Mesenchymal stem cell (in vitro differentiated cells and primary cell): ENCODE results near the gene ARID1B. TPM values are rescaled to one million over a fixed set of nuclear protein-coding genes. Genes with fewer than 3 reads are reported as not detected.
A peak's percentile ranks its signal among the peaks of the same experiment; 100 is the strongest.

Source experiments
- DNase-seq: peaks from one replicate; pipeline ENCODE4 v3.0.0-alpha.2; 2013
- H2AFZ ChIP-seq: one replicate; pipeline ENCODE4 v1.6.1; 2013; ENCODE audit warnings: low read depth, mild to moderate bottlenecking, control low read depth, inconsistent platforms, low read length, moderate library complexity
- H2AK5ac ChIP-seq: 2 replicates; pipeline ENCODE4 v1.6.1; 2013; ENCODE audit warnings: low read length, moderate library complexity, mild to moderate bottlenecking, inconsistent platforms; ENCODE audit not compliant: severe bottlenecking
- H2BK120ac ChIP-seq: one replicate; pipeline ENCODE4 v1.6.1; 2013; ENCODE audit warnings: low read depth, mild to moderate bottlenecking, inconsistent platforms, low read length, moderate library complexity
- H2BK12ac ChIP-seq, 2 experiments: one replicate each; pipeline ENCODE4 v1.6.1; 2013; ENCODE audit warnings: inconsistent platforms in 2 of 2, low read length in 2 of 2, mild to moderate bottlenecking in 2 of 2, moderate library complexity in 2 of 2, control low read depth in 1 of 2
- H2BK15ac ChIP-seq: one replicate; pipeline ENCODE4 v1.6.1; 2013; ENCODE audit warnings: mild to moderate bottlenecking, low read depth, inconsistent platforms; ENCODE audit not compliant: poor library complexity, severe bottlenecking
- H2BK5ac ChIP-seq: 2 replicates; pipeline ENCODE4 v1.6.1; 2013; ENCODE audit warnings: low read depth, mild to moderate bottlenecking, low read length, control low read depth, inconsistent platforms; ENCODE audit not compliant: poor library complexity, severe bottlenecking
- H3K14ac ChIP-seq, 2 experiments: one replicate each; pipeline ENCODE4 v1.6.1; 2013; ENCODE audit warnings: inconsistent platforms in 2 of 2, low read length in 2 of 2, control low read depth in 1 of 2, mild to moderate bottlenecking in 1 of 2, moderate library complexity in 1 of 2
- H3K18ac ChIP-seq, 2 experiments: one replicate each; pipeline ENCODE4 v1.6.1; 2013; ENCODE audit warnings: inconsistent platforms in 2 of 2, low read length in 2 of 2, control low read depth in 1 of 2, low read depth in 1 of 2, mild to moderate bottlenecking in 1 of 2
- H3K23ac ChIP-seq, 2 experiments: one replicate each; pipeline ENCODE4 v1.6.1; 2013; ENCODE audit warnings: inconsistent platforms in 2 of 2, low read length in 2 of 2, mild to moderate bottlenecking in 2 of 2, moderate library complexity in 2 of 2, control low read depth in 1 of 2
- H3K27ac ChIP-seq: 2 replicates; pipeline ENCODE4 v1.5.1; 2013; ENCODE audit warnings: mild to moderate bottlenecking, moderate library complexity, low read length, control low read depth, inconsistent platforms; ENCODE audit not compliant: poor library complexity, severe bottlenecking
- H3K27me3 ChIP-seq, 2 experiments: 2 replicates each; pipeline versions ENCODE4 v1.6.1 to v1.7.0; 2013; ENCODE audit warnings: low read length in 2 of 2, mild to moderate bottlenecking in 2 of 2, moderate library complexity in 2 of 2, control low read depth in 1 of 2, inconsistent platforms in 1 of 2; ENCODE audit not compliant: control insufficient read depth in 1 of 2, insufficient read depth in 1 of 2
- H3K36me3 ChIP-seq, 2 experiments: 2 replicates each; pipeline versions ENCODE4 v1.6.1 to v1.7.0; 2013; ENCODE audit warnings: low read length in 2 of 2, control low read depth in 1 of 2, inconsistent platforms in 1 of 2, low read depth in 1 of 2, mild to moderate bottlenecking in 1 of 2; ENCODE audit not compliant: insufficient read depth in 2 of 2, control insufficient read depth in 1 of 2
- H3K4ac ChIP-seq, 2 experiments: one replicate each; pipeline ENCODE4 v1.6.1; 2013; ENCODE audit warnings: inconsistent platforms in 2 of 2, low read length in 2 of 2, mild to moderate bottlenecking in 2 of 2, moderate library complexity in 2 of 2, control low read depth in 1 of 2, low read depth in 1 of 2
- H3K4me1 ChIP-seq: 2 replicates; pipeline ENCODE4 v1.6.1; 2013; ENCODE audit warnings: low read depth, low read length, control low read depth; ENCODE audit not compliant: control insufficient read depth, insufficient read depth
- H3K4me2 ChIP-seq: 2 replicates; pipeline ENCODE4 v1.6.1; 2013; ENCODE audit warnings: low read length, mild to moderate bottlenecking, inconsistent platforms; ENCODE audit not compliant: poor library complexity, severe bottlenecking
- H3K4me3 ChIP-seq, 2 experiments: 2 replicates each; pipeline versions ENCODE4 v1.5.1 to v1.7.0; 2013; ENCODE audit warnings: low read length in 2 of 2, mild to moderate bottlenecking in 2 of 2, control low read depth in 1 of 2, low read depth in 1 of 2; ENCODE audit not compliant: insufficient read depth in 1 of 2
- H3K79me1 ChIP-seq: replicated peaks from 2 replicates; pipeline ENCODE4 v1.6.1; 2013; ENCODE audit warnings: mild to moderate bottlenecking, control low read depth, low read length, inconsistent platforms; ENCODE audit not compliant: poor library complexity, severe bottlenecking
- H3K9ac ChIP-seq: 2 replicates; pipeline ENCODE4 v1.7.0; 2013; ENCODE audit warnings: mild to moderate bottlenecking, low read length, moderate library complexity
- H3K9me3 ChIP-seq: 2 replicates; pipeline ENCODE4 v1.7.0; 2013; ENCODE audit warnings: mild to moderate bottlenecking, low read length; ENCODE audit not compliant: control insufficient read depth
- H4K8ac ChIP-seq: one replicate; pipeline ENCODE4 v1.6.1; 2013; ENCODE audit warnings: inconsistent platforms, mild to moderate bottlenecking, low read length, moderate library complexity
- H4K91ac ChIP-seq: one replicate; pipeline ENCODE4 v1.6.1; 2013; ENCODE audit warnings: mild to moderate bottlenecking, low read length, inconsistent platforms
- WGBS: methylation state at CpG from one replicate; pipeline ENCODE4 v1.1.7; 2013; ENCODE audit warnings: mixed read lengths; 5-methylcytosine and 5-hydroxymethylcytosine counted together
- small RNA-seq: library from polyadenylated mRNA; stranded (forward); fragments of <200 nt; extraction: miRNeasy Mini kit (QIAGEN cat#:217004); gene quantifications from one replicate; pipeline ENCODE3, GENCODE V24; 2013; ENCODE audit warnings: low read depth

The ARID1B gene

DNA sequence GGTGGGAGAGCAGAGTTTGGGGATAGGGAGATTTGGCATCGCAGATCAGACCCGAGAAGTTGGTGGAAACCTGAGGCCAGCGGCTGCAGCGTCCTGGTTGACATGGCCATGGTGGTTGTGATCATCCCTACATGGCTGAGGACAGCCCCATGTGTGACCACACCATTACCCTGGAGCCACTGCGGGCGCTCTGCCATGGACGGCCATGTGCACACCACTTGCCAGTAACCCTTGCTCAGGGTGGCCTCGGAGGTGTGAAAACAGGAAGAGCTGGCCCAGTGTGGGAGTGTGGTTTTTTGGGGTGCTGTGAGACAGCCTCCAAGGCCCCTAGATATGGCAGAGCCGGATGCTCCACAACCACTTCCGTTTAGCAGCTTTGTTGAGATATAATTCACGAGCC is 481.7 kb downstream of the ARID1B start:
- no peak overlapping the region for H3K18ac ChIP-seq
- H2BK12ac ChIP-seq, result no peak overlapping the region
- no peak overlapping the region for H3K27ac ChIP-seq
- H3K4me3 ChIP-seq, result peak overlapping the region in 1 of 2 experiments; percentile 1
- no peak overlapping the region for H3K4me2 ChIP-seq
- no peak overlapping the region for H3K9ac ChIP-seq
- H2BK120ac ChIP-seq, result no peak overlapping the region
- H3K23ac ChIP-seq, result no peak overlapping the region
- H3K36me3 ChIP-seq, result no peaks in the 10 kb centered on the region
- no peak overlapping the region for H4K91ac ChIP-seq
- 98% methylated on average over 11 of the region's 11 CpGs for WGBS
- no peak overlapping the region for H2BK15ac ChIP-seq
- no peak overlapping the region for H3K4ac ChIP-seq
- peaks cover 41 to 54% of the 10 kb centered on the region in 2 experiments for H3K27me3 ChIP-seq
- H4K8ac ChIP-seq, result no peak overlapping the region
- H3K79me1 ChIP-seq, result no peaks in the 10 kb centered on the region
- no peaks in the 10 kb centered on the region for H3K9me3 ChIP-seq
- no peak for DNase-seq
- H3K14ac ChIP-seq, result no peak overlapping the region
- H3K4me1 ChIP-seq, result no peaks in the 10 kb centered on the region
- H2BK5ac ChIP-seq, result no peak overlapping the region
- no peak overlapping the region for H2AK5ac ChIP-seq
- no peak overlapping the region for H2AFZ ChIP-seq

DNA sequence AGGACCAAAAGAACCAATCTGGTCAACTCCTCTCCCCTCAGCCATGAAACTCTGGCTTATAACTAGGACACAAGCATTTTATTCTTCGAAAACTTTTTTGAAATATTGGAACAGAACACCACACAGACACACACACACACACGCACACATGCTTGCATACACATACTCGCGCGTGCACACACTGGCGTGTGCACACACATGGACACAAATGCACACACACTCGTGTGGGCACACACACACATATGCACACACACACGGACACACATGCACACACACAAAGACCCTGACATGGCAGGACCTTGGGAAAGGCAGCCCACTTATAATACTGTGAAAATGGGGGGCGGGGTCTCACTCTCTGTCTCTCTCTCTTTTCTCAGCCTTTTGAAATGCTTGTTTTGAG is 482.3 kb downstream of the ARID1B start:
- Histone ChIP-seq H3K4ac (no peak overlapping the region), H3K27me3 (peaks cover 41 to 51% of the 10 kb centered on the region in 2 experiments), H4K8ac (no peak overlapping the region), H2AK5ac (no peak overlapping the region), H3K9ac (no peak overlapping the region), H4K91ac (no peak overlapping the region), H3K4me1 (no peaks in the 10 kb centered on the region), H3K4me2 (no peak overlapping the region), H3K9me3 (no peaks in the 10 kb centered on the region), H3K23ac (no peak overlapping the region), H3K36me3 (no peaks in the 10 kb centered on the region), H3K18ac (no peak overlapping the region), H2BK120ac (no peak overlapping the region), H3K79me1 (no peaks in the 10 kb centered on the region), H3K14ac (no peak overlapping the region), H3K4me3 (no peak overlapping the region), H3K27ac (no peak overlapping the region), H2BK15ac (no peak overlapping the region), H2BK12ac (no peak overlapping the region), H2BK5ac (no peak overlapping the region), H2AFZ (no peak overlapping the region)
- WGBS, result 88% methylated on average over 9 of the region's 9 CpGs
- DNase-seq, result no peak

Small RNA genes lying within 50 kb of the gene (small RNA-seq; reads per million reads assigned to genes)
- not detected for gene AL355297.2
- not detected for gene MIR4466
